Measurements from ENCODE around the gene AKNA. TPM values are rescaled to one million over a fixed set of nuclear protein-coding genes. Genes with fewer than 3 reads are reported as not detected.

Gene AKNA
- total RNA-seq, 3 donors from 2014 or later (not counting 1 experiment from before 2014, with no cell fraction given): 577 to 743 (median 676) TPM

- H3K4me3 ChIP-seq (ENCODE audit: low read length): peak overlapping the region; percentile 93
- DNase-seq (peak; percentile 96), ATAC-seq (peak; percentile 93 to 98 (median 93))
- WGBS (ENCODE audit: insufficient coverage): under 1% methylated on average over 62 of the region's 66 CpGs
- Mint-ChIP-seq H3K36me3 (no peaks in the 10 kb centered on the region), H3K27ac (peak overlapping the region; percentile 94 to 95), H3K4me1 (peaks cover 11 to 42% of the 10 kb centered on the region in 2 donors), H3K4me3 (peak overlapping the region; percentile 98), H3K9me3 (no peaks in the 10 kb centered on the region), H3K27me3 (ENCODE audit: low read depth in 2 of 2) (no peaks in the 10 kb centered on the region)
- no peaks in the 10 kb centered on the region for H3K27me3 ChIP-seq (ENCODE audit: control insufficient read depth, insufficient read depth, low read length)
- intact Hi-C loops (cut with micrococcal nuclease): loop anchor here (1.0 to 5.0 kb wide), 3 partner anchors 8 to 36 kb away; no protein-coding TSS in a partner anchor
- peaks cover 2% of the 10 kb centered on the region for H3K36me3 ChIP-seq (ENCODE audit: control insufficient read depth, insufficient read depth, low read length)
- no peak for TF ChIP-seq CTCF (IDR thresholded peaks at IDR 0.05)
- H3K27ac ChIP-seq (ENCODE audit: low read length): peak overlapping the region; percentile 97
- H3K4me1 ChIP-seq (ENCODE audit: control insufficient read depth, insufficient read depth, low read length): peaks cover 41% of the 10 kb centered on the region
- H3K9me3 ChIP-seq (ENCODE audit: control insufficient read depth, insufficient read depth, low read length): no peaks in the 10 kb centered on the region
Observed at GRCh38 chr9:114397848-114398605, 10.2 kb upstream of the AKNA start.

- H3K36me3 Mint-ChIP-seq: no peaks in the 10 kb centered on the region
- Histone ChIP-seq H3K4me1 (ENCODE audit: control insufficient read depth, insufficient read depth, low read length) (peaks cover 45% of the 10 kb centered on the region), H3K9me3 (ENCODE audit: control insufficient read depth, insufficient read depth, low read length) (no peaks in the 10 kb centered on the region), H3K4me3 (ENCODE audit: low read length) (peak overlapping the region; percentile 93), H3K27me3 (ENCODE audit: control insufficient read depth, insufficient read depth, low read length) (no peaks in the 10 kb centered on the region), H3K27ac (ENCODE audit: low read length) (peak overlapping the region; percentile 97), H3K36me3 (ENCODE audit: control insufficient read depth, insufficient read depth, low read length) (peaks cover 4% of the 10 kb centered on the region)
- no peaks in the 10 kb centered on the region for H3K27me3 Mint-ChIP-seq (ENCODE audit: low read depth in 2 of 2)
- TF ChIP-seq CTCF (IDR thresholded peaks at IDR 0.05): no peak
- no peaks in the 10 kb centered on the region for H3K9me3 Mint-ChIP-seq
- peaks cover 15 to 46% of the 10 kb centered on the region in 2 donors for H3K4me1 Mint-ChIP-seq
- peak overlapping the region; percentile 98 for H3K4me3 Mint-ChIP-seq
- H3K27ac Mint-ChIP-seq: peak overlapping the region; percentile 94 to 95
- intact Hi-C loops (cut with micrococcal nuclease): loop anchor here (5.0 kb wide), 1 partner anchor 35 kb away; no protein-coding TSS in a partner anchor
- DNase-seq (no peak), ATAC-seq (peak; percentile 1 to 9 (median 1))
- 37% methylated on average over 14 of the region's 14 CpGs for WGBS (ENCODE audit: insufficient coverage)
Observed at GRCh38 chr9:114397219-114397847, 9.6 kb upstream of the AKNA start.

GRCh38 chr9:114396558-114397218 is 8.9 kb upstream of the AKNA start:
- peak overlapping the region; percentile 98 for H3K4me3 Mint-ChIP-seq
- intact Hi-C loops (cut with micrococcal nuclease): loop anchor here (5.0 kb wide), 1 partner anchor 34 kb away; no protein-coding TSS in a partner anchor

More at GRCh38 chr9:114396558-114397218, 8.9 kb upstream of the AKNA start:
- no peak for TF ChIP-seq CTCF (IDR thresholded peaks at IDR 0.05)
- no peaks in the 10 kb centered on the region for H3K9me3 ChIP-seq (ENCODE audit: control insufficient read depth, insufficient read depth, low read length)
- ATAC-seq (no peak), DNase-seq (no peak)
- peaks cover 15 to 46% of the 10 kb centered on the region in 2 donors for H3K4me1 Mint-ChIP-seq
- H3K27me3 Mint-ChIP-seq (ENCODE audit: low read depth in 2 of 2): no peaks in the 10 kb centered on the region
- peaks cover 45% of the 10 kb centered on the region for H3K4me1 ChIP-seq (ENCODE audit: control insufficient read depth, insufficient read depth, low read length)
- H3K27me3 ChIP-seq (ENCODE audit: control insufficient read depth, insufficient read depth, low read length): no peaks in the 10 kb centered on the region
- 88% methylated on average over 16 of the region's 16 CpGs for whole genome bisulfite sequencing (ENCODE audit: insufficient coverage)
- H3K27ac ChIP-seq (ENCODE audit: low read length): no peak overlapping the region
- H3K36me3 Mint-ChIP-seq: no peaks in the 10 kb centered on the region
- H3K4me3 ChIP-seq (ENCODE audit: low read length): no peak overlapping the region
- no peaks in the 10 kb centered on the region for H3K9me3 Mint-ChIP-seq
- H3K27ac Mint-ChIP-seq: peak overlapping the region; percentile 94 to 95
- peaks cover 4% of the 10 kb centered on the region for H3K36me3 ChIP-seq (ENCODE audit: control insufficient read depth, insufficient read depth, low read length)

Data from natural killer cell (primary cell).